Measurements from ENCODE around the gene SCRN3. TPM values are rescaled to one million over a fixed set of nuclear protein-coding genes. Genes with fewer than 3 reads are reported as not detected.

The SCRN3 gene
- polyA plus RNA-seq (56.7 and 57.1 TPM in 2 replicates), polyA minus RNA-seq (55.3 and 63.7 TPM in 2 replicates)

- no peaks in the 10 kb centered on the region for H3K36me3 ChIP-seq (ENCODE audit: insufficient read depth, low read length)
- peak; percentile 64 for TF ChIP-seq REST (IDR thresholded peaks at IDR 0.05; ENCODE audit: borderline replicate concordance)
- TF ChIP-seq MXI1 (conservative IDR thresholded peaks at IDR 0.05; ENCODE audit: poor library complexity, severe bottlenecking), result peak; percentile 77
- no peak for TF ChIP-seq CTCF (IDR thresholded peaks at IDR 0.05; ENCODE audit: poor library complexity, severe bottlenecking)
- no peak for TF ChIP-seq RAD21 (conservative IDR thresholded peaks at IDR 0.05)
- peak; percentile 90 for TF ChIP-seq POLR2AphosphoS5 (IDR thresholded peaks at IDR 0.05)
- H3K9me3 ChIP-seq (ENCODE audit: low read length), result no peaks in the 10 kb centered on the region
- H3K9ac ChIP-seq (ENCODE audit: low read length), result peak within 1 kb of the TSS; percentile 77
- no peaks in the 10 kb centered on the region for H3K27me3 ChIP-seq (ENCODE audit: insufficient read depth, low read depth, low read length)
- H3K9me2 ChIP-seq (ENCODE audit: insufficient read depth, low read length), result no peaks in the 10 kb centered on the region
- H4K20me1 ChIP-seq (ENCODE audit: insufficient read depth), result no peaks in the 10 kb centered on the region
- peak within 1 kb of the TSS; percentile 95 for H3K4me2 ChIP-seq (ENCODE audit: low read length)
- H3K79me2 ChIP-seq (replicated peaks; ENCODE audit: insufficient read depth, low read length), result peaks cover 39% of the 10 kb centered on the region
- peak within 1 kb of the TSS; percentile 83 for H3K4me3 ChIP-seq (ENCODE audit: low read length)
- peak within 1 kb of the TSS; percentile 94 for H2AFZ ChIP-seq (ENCODE audit: low read depth, low read length)
- H3K27ac ChIP-seq (ENCODE audit: low read length), result peak within 1 kb of the TSS; percentile 87
- H3F3A ChIP-seq (ENCODE audit: insufficient read depth, low read length, poor library complexity, severe bottlenecking), result peaks cover 4% of the 10 kb centered on the region
Observed at GRCh38 chr2:174395284-174395968, at the start of gene SCRN3. TSS of gene SCRN3 (plus strand) at chr2:174395730. CDS start at chr2:174398284, 2,554 bp downstream.

GRCh38 chr2:174350018-174350417 is 45.5 kb upstream of the SCRN3 start:
- Histone ChIP-seq H3F3A (ENCODE audit: insufficient read depth, low read length, poor library complexity, severe bottlenecking) (no peaks in the 10 kb centered on the region), H3K27me3 (ENCODE audit: insufficient read depth, low read depth, low read length) (peaks cover 9% of the 10 kb centered on the region), H2AFZ (ENCODE audit: low read depth, low read length) (no peak overlapping the region), H3K36me3 (ENCODE audit: insufficient read depth, low read length) (no peaks in the 10 kb centered on the region), H3K9me3 (ENCODE audit: low read length) (no peaks in the 10 kb centered on the region), H3K9me2 (ENCODE audit: insufficient read depth, low read length) (no peaks in the 10 kb centered on the region), H3K4me2 (ENCODE audit: low read length) (no peak overlapping the region), H3K27ac (ENCODE audit: low read length) (no peak overlapping the region), H3K79me2 (replicated peaks; ENCODE audit: insufficient read depth, low read length) (no peaks in the 10 kb centered on the region), H3K9ac (ENCODE audit: low read length) (no peak overlapping the region), H4K20me1 (ENCODE audit: insufficient read depth) (no peaks in the 10 kb centered on the region), H3K4me3 (ENCODE audit: low read length) (no peak overlapping the region)
- no peak for TF ChIP-seq POLR2AphosphoS5 (IDR thresholded peaks at IDR 0.05)
- TF ChIP-seq TAF1 (IDR thresholded peaks at IDR 0.05; ENCODE audit: low read depth), result no peak
- peak; percentile 53 for TF ChIP-seq CTCF (IDR thresholded peaks at IDR 0.05; ENCODE audit: poor library complexity, severe bottlenecking)

Data from neural cell (in vitro differentiated cells).